ENCODE data around the gene MYBBP1A.

MYBBP1A gene

GRCh38 chr17:4520894-4521600, 34.1 kb downstream of the MYBBP1A start:
- Histone ChIP-seq H3K4me3 (IDR thresholded peaks at IDR 0.05; ENCODE audit: insufficient read depth, low read depth, low read length) (no peak overlapping the region), H3K79me2 (ENCODE audit: insufficient read depth, low read depth) (no peaks in the 10 kb centered on the region), H2AFZ (ENCODE audit: low read depth) (no peak overlapping the region), H3K27me3 (ENCODE audit: insufficient read depth, low read depth) (no peaks in the 10 kb centered on the region; the same call in 1 of the 2 replicates), H3K36me3 (ENCODE audit: insufficient read depth) (no peaks in the 10 kb centered on the region), H3K4me2 (no peak overlapping the region), H3K9ac (no peak overlapping the region), H3K27ac (no peak overlapping the region), H4K20me1 (ENCODE audit: insufficient read depth) (no peaks in the 10 kb centered on the region), H3K4me1 (ENCODE audit: low read depth, poor library complexity, severe bottlenecking) (no peaks in the 10 kb centered on the region)
- TF ChIP-seq, protein P1, sequence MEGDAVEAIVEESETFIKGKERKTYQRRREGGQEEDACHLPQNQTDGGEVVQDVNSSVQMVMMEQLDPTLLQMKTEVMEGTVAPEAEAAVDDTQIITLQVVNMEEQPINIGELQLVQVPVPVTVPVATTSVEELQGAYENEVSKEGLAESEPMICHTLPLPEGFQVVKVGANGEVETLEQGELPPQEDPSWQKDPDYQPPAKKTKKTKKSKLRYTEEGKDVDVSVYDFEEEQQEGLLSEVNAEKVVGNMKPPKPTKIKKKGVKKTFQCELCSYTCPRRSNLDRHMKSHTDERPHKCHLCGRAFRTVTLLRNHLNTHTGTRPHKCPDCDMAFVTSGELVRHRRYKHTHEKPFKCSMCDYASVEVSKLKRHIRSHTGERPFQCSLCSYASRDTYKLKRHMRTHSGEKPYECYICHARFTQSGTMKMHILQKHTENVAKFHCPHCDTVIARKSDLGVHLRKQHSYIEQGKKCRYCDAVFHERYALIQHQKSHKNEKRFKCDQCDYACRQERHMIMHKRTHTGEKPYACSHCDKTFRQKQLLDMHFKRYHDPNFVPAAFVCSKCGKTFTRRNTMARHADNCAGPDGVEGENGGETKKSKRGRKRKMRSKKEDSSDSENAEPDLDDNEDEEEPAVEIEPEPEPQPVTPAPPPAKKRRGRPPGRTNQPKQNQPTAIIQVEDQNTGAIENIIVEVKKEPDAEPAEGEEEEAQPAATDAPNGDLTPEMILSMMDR (conservative IDR thresholded peaks at IDR 0.05; ENCODE audit: low read depth, low read length) = no peak

DNA sequence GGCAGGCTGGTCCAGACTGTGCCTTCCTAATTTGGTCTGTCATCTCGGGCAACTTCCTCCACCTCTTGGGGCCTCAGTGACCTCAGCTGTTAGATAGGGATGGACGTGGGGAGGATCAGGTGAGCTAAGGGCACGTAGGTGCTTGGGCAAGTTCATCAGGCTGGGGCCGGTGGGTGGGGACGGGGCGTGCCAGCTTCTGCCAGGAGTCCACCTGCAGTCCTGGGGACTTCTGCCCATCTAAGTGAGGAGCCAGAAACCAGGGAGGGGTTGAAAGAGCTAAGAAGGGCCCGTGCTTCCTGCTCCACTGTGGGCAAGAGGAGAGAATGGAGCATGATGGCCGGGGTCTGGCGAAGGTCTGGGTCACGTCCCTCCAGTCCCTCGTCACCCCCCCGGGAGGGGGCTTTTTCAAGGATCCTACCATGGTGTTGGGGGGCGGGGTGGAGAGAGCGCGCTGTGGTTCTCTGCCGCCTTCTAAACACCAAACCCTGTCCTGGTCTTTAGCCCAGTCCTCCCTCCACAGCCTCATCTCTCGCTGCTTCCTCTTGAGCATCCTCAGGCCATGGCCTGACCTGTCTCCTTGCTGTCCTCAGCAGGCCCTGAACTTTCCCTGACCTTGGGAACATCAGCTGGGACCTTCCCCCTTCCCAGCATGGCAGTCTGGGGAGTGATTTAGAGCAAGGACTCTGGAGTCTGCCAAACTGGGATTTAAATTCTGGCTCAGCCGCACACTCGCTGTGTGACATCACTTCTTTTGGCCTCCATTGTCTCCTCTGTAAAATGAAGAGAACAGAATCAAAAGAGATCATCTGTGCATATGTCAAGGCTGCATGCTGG, 34.9 kb downstream of the MYBBP1A start:
- Histone ChIP-seq H2AFZ (ENCODE audit: low read depth) (no peak overlapping the region), H3K9ac (no peak overlapping the region), H3K27ac (no peak overlapping the region), H3K79me2 (ENCODE audit: insufficient read depth, low read depth) (no peaks in the 10 kb centered on the region), H3K4me3 (IDR thresholded peaks at IDR 0.05; ENCODE audit: insufficient read depth, low read depth, low read length) (no peak overlapping the region), H3K27me3 (ENCODE audit: insufficient read depth, low read depth) (no peaks in the 10 kb centered on the region; the same call in 1 of the 2 replicates), H4K20me1 (ENCODE audit: insufficient read depth) (no peaks in the 10 kb centered on the region), H3K4me1 (ENCODE audit: low read depth, poor library complexity, severe bottlenecking) (no peaks in the 10 kb centered on the region), H3K4me2 (no peak overlapping the region), H3K36me3 (ENCODE audit: insufficient read depth) (no peaks in the 10 kb centered on the region)
- TF ChIP-seq, protein P1 (conservative IDR thresholded peaks at IDR 0.05; ENCODE audit: low read depth, low read length) = no peak

- TF ChIP-seq, protein P1 (conservative IDR thresholded peaks at IDR 0.05; ENCODE audit: low read depth, low read length) = no peak
- no peaks in the 10 kb centered on the region for H3K4me1 ChIP-seq (ENCODE audit: low read depth, poor library complexity, severe bottlenecking)
- H3K4me2 ChIP-seq = no peak overlapping the region
Observed at GRCh38 chr17:4519361-4519788, 35.8 kb downstream of the MYBBP1A start.

DNA sequence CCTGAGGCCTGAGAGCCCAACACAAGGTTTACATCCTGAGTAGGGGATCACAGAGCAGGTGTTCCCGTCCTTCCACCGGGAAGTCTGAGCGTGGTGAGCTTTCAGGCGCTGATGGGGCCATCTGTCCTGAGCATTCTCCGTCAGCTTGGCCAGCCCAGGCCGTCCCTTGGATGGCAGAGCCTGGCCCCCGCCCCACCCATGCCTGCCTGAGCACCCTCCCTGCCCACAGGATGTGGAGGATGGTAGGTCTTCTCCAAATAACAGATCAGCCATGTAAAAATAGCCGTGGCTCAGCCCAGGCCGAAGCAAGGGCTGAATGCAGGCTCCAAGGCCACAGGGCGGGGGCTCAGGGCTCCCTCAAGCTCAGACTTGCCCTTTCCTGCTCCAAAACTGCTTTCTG, 36.3 kb downstream of the MYBBP1A start:
- Histone ChIP-seq H4K20me1 (ENCODE audit: insufficient read depth) (no peaks in the 10 kb centered on the region), H3K27ac (no peak overlapping the region), H3K36me3 (ENCODE audit: insufficient read depth) (no peaks in the 10 kb centered on the region), H3K79me2 (ENCODE audit: insufficient read depth, low read depth) (no peaks in the 10 kb centered on the region), H3K9ac (no peak overlapping the region), H3K4me2 (no peak overlapping the region), H2AFZ (ENCODE audit: low read depth) (no peak overlapping the region), H3K27me3 (ENCODE audit: insufficient read depth, low read depth) (no peaks in the 10 kb centered on the region; the same call in 1 of the 2 replicates), H3K4me3 (IDR thresholded peaks at IDR 0.05; ENCODE audit: insufficient read depth, low read depth, low read length) (no peak overlapping the region), H3K4me1 (ENCODE audit: low read depth, poor library complexity, severe bottlenecking) (no peaks in the 10 kb centered on the region)
- TF ChIP-seq, protein P1 (conservative IDR thresholded peaks at IDR 0.05; ENCODE audit: low read depth, low read length) = no peak

More at GRCh38 chr17:4519361-4519788, 35.8 kb downstream of the MYBBP1A start:
- Histone ChIP-seq H3K27me3 (ENCODE audit: insufficient read depth, low read depth) (no peaks in the 10 kb centered on the region; the same call in 1 of the 2 replicates), H3K9ac (no peak overlapping the region), H3K79me2 (ENCODE audit: insufficient read depth, low read depth) (no peaks in the 10 kb centered on the region), H3K27ac (no peak overlapping the region), H4K20me1 (ENCODE audit: insufficient read depth) (no peaks in the 10 kb centered on the region), H3K36me3 (ENCODE audit: insufficient read depth) (no peaks in the 10 kb centered on the region), H2AFZ (ENCODE audit: low read depth) (no peak overlapping the region), H3K4me3 (IDR thresholded peaks at IDR 0.05; ENCODE audit: insufficient read depth, low read depth, low read length) (no peak overlapping the region)

All from KMS-11 (cell line).